Measurements from ENCODE around the gene RHOBTB3. TPM values are rescaled to one million over a fixed set of nuclear protein-coding genes. Genes with fewer than 3 reads are reported as not detected.

Gene RHOBTB3
- total RNA-seq, 1 experiment from 2014 or later: 84.3 TPM

DNA sequence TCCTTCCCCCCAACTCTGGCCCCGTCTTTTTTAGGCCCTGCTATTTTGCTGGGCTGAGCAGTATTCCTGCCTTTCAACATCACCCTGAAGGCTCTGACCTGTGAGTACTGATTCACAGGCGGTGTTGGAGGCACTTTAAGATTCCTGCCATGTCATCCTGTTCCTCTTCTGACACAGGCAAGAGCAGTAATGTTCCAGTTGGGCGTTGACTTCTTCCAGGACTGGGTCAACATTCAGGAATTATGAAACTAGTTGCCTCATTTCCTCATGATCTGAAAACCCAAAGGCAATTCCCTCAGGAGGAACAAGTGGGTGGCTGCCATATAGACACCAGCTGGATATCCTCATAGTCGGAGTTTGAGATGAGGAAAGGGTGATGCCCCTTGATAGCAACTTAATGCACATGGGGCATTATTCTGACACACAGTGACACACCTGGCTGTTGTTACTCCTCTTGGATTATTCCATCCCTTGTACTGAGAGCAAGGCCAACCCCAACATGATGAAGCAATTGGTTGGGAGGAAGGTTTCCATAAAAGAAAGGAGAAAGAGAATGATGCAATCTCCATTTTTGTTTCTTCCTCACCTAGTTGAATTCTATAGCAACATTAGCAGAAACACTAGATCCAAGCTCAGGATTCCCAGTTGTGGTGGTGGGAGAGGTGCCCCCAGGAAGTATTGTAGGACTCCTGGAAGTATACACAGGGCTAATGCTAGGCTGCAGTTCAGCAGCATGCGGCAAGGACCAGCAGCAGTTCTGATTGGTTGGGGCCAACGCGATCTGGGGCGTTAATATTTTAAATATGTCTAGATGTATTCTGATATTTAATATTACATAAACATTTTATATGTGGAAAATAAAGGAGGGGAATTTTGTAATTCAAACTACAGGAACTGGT, 111.0 kb downstream of the RHOBTB3 start:
- no peak overlapping the region for H3K4me2 ChIP-seq (ENCODE audit: low read length)

DNA sequence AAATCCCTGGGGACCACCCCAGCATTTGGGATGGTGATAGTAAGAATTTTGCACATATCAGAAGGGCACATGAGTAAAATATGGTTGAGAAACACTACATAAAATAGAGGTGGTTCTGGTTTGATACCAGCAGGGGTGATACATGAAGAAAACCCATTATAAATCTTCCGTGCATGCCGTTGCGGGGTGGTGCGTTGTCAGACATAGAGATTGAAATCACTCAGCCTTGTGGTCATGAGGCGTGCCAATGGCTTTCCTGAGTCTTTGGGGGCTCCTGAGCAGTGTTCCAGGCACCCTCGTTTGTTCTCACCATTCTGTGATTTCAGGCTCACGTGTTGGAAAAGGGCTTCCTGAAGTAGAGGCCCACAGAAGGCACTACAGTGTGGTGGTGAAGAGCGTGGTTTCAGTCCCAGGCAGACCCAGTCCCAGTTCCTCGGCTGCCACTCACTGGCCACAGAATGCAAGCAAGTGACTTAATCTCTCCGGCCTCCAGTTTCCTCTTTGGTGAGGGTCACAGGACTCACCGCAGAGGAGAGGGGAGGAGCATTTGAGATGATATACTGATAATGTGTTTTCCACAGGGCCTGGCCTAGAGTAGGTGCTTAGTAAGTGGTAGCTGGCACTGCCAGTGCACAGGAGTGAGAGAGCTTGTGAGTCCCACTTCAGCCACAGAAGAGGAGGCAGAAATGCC, 111.9 kb downstream of the RHOBTB3 start:
- Histone ChIP-seq H3K27ac (ENCODE audit: low read depth, low read length) (no peak overlapping the region), H3K9ac (ENCODE audit: low read length) (no peak overlapping the region), H3K4me1 (ENCODE audit: control insufficient read depth in 1 of 2, insufficient read depth in 2 of 2, low read length in 2 of 2) (0 out of 4 replicates have a peak, but pooled peaks cover 0 to 5% of the 10 kb centered on the region in 2 experiments), H3K36me3 (ENCODE audit: control insufficient read depth in 1 of 2, insufficient read depth in 2 of 2, low read length in 2 of 2) (no peaks in the 10 kb centered on the region), H3K27me3 (ENCODE audit: insufficient read depth, low read length) (no peaks in the 10 kb centered on the region), H3K4me3 (replicated peaks in 1 of 2; ENCODE audit: low read depth in 1 of 2, low read length in 2 of 2) (no peak overlapping the region), H3K4me2 (ENCODE audit: low read length) (no peak overlapping the region), H3K9me2 (ENCODE audit: insufficient read depth) (no peaks in the 10 kb centered on the region), H2AFZ (ENCODE audit: low read depth, low read length, poor library complexity, severe bottlenecking) (no peak overlapping the region), H3K9me3 (ENCODE audit: control insufficient read depth in 1 of 2, insufficient read depth in 1 of 2, low read depth in 1 of 2, low read length in 2 of 2) (no peaks in the 10 kb centered on the region), H3K79me2 (ENCODE audit: insufficient read depth, low read length) (no peaks in the 10 kb centered on the region), H4K20me1 (ENCODE audit: insufficient read depth) (no peaks in the 10 kb centered on the region)
- DNase-seq (ENCODE audit: low read depth, low spot score) (no peak), ATAC-seq (peak; percentile 51)
- ChIA-PET CTCF (interaction anchor here (0.9 to 4.3 kb wide), 2 partner anchors 12 to 62 kb away, joined by 3 to 30 read pairs; no protein-coding TSS in a partner anchor), POLR2A (no interaction called here), RAD21 (ENCODE audit: low non-redundant PET in 1 of 2, low total read pairs in 2 of 2, uncharacterized antibody in 2 of 2, unreplicated experiment in 2 of 2) (interaction anchor here in 1 of 2 experiments (1.6 kb wide), 1 partner anchor 196 kb away, joined by 3 read pairs; the partner anchor contains the start of gene RFESD)
- intact Hi-C loops (cut with micrococcal nuclease): loop anchor here (10.0 kb wide), 1 partner anchor 558 kb away; the partner anchor contains the start of gene MCTP1
- BruUV-seq (replicated peaks): no TSS peak
- TF ChIP-seq RAD21 (IDR thresholded peaks at IDR 0.05; ENCODE audit: low read depth): peak; percentile 54
- TF ChIP-seq EZH2phosphoT487 (IDR thresholded peaks at IDR 0.05; ENCODE audit: borderline replicate concordance): no peak
- no peak for TF ChIP-seq CEBPB (IDR thresholded peaks at IDR 0.05; ENCODE audit: low read depth)
- TF ChIP-seq, protein P1, sequence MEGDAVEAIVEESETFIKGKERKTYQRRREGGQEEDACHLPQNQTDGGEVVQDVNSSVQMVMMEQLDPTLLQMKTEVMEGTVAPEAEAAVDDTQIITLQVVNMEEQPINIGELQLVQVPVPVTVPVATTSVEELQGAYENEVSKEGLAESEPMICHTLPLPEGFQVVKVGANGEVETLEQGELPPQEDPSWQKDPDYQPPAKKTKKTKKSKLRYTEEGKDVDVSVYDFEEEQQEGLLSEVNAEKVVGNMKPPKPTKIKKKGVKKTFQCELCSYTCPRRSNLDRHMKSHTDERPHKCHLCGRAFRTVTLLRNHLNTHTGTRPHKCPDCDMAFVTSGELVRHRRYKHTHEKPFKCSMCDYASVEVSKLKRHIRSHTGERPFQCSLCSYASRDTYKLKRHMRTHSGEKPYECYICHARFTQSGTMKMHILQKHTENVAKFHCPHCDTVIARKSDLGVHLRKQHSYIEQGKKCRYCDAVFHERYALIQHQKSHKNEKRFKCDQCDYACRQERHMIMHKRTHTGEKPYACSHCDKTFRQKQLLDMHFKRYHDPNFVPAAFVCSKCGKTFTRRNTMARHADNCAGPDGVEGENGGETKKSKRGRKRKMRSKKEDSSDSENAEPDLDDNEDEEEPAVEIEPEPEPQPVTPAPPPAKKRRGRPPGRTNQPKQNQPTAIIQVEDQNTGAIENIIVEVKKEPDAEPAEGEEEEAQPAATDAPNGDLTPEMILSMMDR (IDR thresholded peaks at IDR 0.05 in 2 of 3, conservative IDR thresholded peaks at IDR 0.05 in 1 of 3; ENCODE audit: borderline replicate concordance in 1 of 3, insufficient read depth in 1 of 3, low read depth in 2 of 3, low read length in 2 of 3): 0 out of 6 replicates have a peak, but pooled peaks of 1 of the 3 experiments have one; percentile 24
- no peak for TF ChIP-seq ZNF274 (IDR thresholded peaks at IDR 0.05; ENCODE audit: low read depth, low read length)
- TF ChIP-seq, protein P2, sequence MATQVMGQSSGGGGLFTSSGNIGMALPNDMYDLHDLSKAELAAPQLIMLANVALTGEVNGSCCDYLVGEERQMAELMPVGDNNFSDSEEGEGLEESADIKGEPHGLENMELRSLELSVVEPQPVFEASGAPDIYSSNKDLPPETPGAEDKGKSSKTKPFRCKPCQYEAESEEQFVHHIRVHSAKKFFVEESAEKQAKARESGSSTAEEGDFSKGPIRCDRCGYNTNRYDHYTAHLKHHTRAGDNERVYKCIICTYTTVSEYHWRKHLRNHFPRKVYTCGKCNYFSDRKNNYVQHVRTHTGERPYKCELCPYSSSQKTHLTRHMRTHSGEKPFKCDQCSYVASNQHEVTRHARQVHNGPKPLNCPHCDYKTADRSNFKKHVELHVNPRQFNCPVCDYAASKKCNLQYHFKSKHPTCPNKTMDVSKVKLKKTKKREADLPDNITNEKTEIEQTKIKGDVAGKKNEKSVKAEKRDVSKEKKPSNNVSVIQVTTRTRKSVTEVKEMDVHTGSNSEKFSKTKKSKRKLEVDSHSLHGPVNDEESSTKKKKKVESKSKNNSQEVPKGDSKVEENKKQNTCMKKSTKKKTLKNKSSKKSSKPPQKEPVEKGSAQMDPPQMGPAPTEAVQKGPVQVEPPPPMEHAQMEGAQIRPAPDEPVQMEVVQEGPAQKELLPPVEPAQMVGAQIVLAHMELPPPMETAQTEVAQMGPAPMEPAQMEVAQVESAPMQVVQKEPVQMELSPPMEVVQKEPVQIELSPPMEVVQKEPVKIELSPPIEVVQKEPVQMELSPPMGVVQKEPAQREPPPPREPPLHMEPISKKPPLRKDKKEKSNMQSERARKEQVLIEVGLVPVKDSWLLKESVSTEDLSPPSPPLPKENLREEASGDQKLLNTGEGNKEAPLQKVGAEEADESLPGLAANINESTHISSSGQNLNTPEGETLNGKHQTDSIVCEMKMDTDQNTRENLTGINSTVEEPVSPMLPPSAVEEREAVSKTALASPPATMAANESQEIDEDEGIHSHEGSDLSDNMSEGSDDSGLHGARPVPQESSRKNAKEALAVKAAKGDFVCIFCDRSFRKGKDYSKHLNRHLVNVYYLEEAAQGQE (IDR thresholded peaks at IDR 0.05; ENCODE audit: low read depth): no peak
- TF ChIP-seq, protein P3, sequence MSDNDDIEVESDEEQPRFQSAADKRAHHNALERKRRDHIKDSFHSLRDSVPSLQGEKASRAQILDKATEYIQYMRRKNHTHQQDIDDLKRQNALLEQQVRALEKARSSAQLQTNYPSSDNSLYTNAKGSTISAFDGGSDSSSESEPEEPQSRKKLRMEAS (IDR thresholded peaks at IDR 0.05): no peak
- no peak for TF ChIP-seq FOSL1 (IDR thresholded peaks at IDR 0.05; ENCODE audit: low read depth)

More for the DNA sequence above, 111.0 kb downstream of the RHOBTB3 start:
- H3K79me2 ChIP-seq (ENCODE audit: insufficient read depth, low read length): no peaks in the 10 kb centered on the region
- ChIA-PET POLR2A (interaction anchor here (0.9 kb wide), 1 partner anchor 196 kb away, joined by 3 read pairs; the partner anchor contains the start of gene RFESD), CTCF (no interaction called here), RAD21 (ENCODE audit: low non-redundant PET in 1 of 2, low total read pairs in 2 of 2, uncharacterized antibody in 2 of 2, unreplicated experiment in 2 of 2) (no interaction called here)
- intact Hi-C loops (cut with micrococcal nuclease): loop anchor here (10.0 kb wide), 1 partner anchor 557 kb away; the partner anchor contains the start of gene MCTP1
- H4K20me1 ChIP-seq (ENCODE audit: insufficient read depth): no peaks in the 10 kb centered on the region
- H3K27me3 ChIP-seq (ENCODE audit: insufficient read depth, low read length): no peaks in the 10 kb centered on the region
- H3K9me2 ChIP-seq (ENCODE audit: insufficient read depth): no peaks in the 10 kb centered on the region
- no peaks in the 10 kb centered on the region for H3K36me3 ChIP-seq (ENCODE audit: control insufficient read depth in 1 of 2, insufficient read depth in 2 of 2, low read length in 2 of 2)
- BruUV-seq (replicated peaks): no TSS peak
- TF ChIP-seq, protein P3 (IDR thresholded peaks at IDR 0.05): no peak
- TF ChIP-seq SP1 (IDR thresholded peaks at IDR 0.05; ENCODE audit: low read depth): no peak
- no peak for TF ChIP-seq FOSL1 (IDR thresholded peaks at IDR 0.05; ENCODE audit: low read depth)
- no peak for DNase-seq (ENCODE audit: low read depth, low spot score)
- H3K9ac ChIP-seq (ENCODE audit: low read length): no peak overlapping the region
- H3K27ac ChIP-seq (ENCODE audit: low read depth, low read length): no peak overlapping the region
- H3K9me3 ChIP-seq (ENCODE audit: control insufficient read depth in 1 of 2, insufficient read depth in 1 of 2, low read depth in 1 of 2, low read length in 2 of 2): no peaks in the 10 kb centered on the region
- H3K4me1 ChIP-seq (ENCODE audit: control insufficient read depth in 1 of 2, insufficient read depth in 2 of 2, low read length in 2 of 2): 0 out of 4 replicates have a peak, but pooled peaks cover 0 to 5% of the 10 kb centered on the region in 2 experiments
- no peak overlapping the region for H2AFZ ChIP-seq (ENCODE audit: low read depth, low read length, poor library complexity, severe bottlenecking)
- ATAC-seq: no peak
- H3K4me3 ChIP-seq (replicated peaks in 1 of 2; ENCODE audit: low read depth in 1 of 2, low read length in 2 of 2): no peak overlapping the region
